ENCODE data around the gene PPA1.
"Not testable (repeated sequence)": the region's sequence is repeated elsewhere in the genome, so short reads cannot be mapped to it uniquely, and the experiment has no call there.

The PPA1 gene

DNA sequence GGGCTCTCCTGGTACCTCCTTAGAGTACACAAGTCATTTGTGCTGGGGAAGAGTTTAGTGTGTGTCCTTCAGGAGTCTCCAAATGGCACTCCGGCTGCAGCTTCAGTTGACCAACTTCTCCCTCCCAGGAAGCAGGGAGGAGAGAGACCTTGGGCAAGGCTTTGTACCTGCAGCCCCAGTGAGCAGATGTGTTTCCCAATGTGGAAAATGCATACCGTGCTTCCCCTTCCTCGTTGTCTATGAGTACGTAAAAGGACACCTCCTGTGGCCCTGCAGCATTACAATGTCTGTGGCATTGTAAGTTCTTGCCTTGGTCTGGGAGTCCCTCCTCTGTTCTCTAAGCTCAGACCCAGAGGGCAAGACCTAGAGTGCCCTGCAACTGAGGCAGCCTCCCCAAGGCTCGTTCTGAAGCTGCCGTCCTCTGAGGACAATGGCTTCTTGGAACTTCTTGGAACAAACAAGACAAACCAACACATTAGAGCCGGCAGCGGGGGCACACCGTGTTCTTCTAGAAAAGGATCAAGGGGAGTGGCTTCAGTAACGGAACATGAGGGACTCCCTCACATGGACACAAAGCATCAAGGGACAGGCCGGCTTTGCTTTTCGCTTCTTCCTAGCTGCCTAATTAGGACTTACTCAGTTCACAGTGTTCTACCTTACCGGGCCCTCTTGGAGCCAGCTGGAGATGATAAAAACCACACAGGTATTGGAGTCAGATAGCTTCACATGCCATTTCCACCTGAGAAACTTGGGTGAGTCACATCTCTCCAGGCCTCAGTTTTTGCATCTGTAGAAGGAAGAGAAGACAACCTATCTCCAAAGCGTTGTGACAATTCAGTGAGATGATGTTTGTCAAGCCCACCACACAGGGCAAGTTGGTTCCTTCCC lies 20.9 kb upstream of the PPA1 start:
- no peak for FAIRE-seq

DNA sequence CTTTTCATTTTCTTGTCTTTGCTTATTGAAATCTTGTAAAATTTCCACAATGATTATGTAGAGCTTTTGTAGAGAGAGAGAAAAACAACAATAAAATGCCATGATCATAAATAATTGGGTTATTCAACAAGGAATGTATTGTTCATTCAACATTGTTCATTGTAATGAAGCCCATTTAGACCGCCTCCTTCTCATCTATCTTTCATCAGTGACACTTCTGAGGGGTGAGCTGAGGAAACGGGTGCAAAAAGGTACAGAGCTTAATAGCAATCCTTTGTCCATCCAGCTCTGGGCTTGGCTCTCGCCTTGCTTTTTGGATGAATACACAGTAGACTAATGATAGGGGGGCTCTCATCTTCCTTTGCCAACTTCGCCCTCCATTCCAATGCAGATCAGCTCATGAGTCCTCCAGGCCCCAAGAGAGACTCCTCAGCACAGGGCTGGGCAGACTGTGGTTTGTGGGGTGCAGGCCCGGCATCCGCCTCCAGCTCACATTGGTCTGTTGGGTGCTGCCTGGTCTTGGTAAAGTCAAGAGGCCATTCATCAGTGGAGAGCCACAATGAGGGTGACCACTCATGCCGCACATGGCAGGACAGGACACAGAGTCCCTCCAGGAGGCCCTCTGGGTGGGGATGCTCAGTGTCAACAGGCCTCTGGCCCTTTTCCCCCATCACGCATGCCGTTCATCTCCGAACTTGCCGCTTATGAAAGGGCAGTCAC lies 17.9 kb upstream of the PPA1 start:
- FAIRE-seq = no peak

DNA sequence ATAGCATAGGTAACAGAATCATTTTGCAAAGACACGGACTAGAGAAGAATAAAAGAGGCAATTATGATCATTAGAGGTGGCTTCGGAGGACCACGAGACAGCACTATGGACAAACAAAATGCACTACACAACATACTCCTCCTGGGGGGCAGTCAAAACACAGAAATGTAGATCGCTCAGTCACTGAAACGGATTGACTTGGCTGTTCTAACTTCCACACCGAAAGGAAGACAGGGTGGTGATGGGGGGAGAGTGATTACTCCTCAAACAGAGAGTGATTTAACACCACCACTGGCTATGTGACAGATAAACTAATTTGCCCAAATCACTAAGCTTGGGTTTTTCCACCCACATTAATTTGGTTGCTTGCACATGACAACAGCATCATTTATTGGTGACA lies 14.1 kb upstream of the PPA1 start:
- no peak for FAIRE-seq

DNA sequence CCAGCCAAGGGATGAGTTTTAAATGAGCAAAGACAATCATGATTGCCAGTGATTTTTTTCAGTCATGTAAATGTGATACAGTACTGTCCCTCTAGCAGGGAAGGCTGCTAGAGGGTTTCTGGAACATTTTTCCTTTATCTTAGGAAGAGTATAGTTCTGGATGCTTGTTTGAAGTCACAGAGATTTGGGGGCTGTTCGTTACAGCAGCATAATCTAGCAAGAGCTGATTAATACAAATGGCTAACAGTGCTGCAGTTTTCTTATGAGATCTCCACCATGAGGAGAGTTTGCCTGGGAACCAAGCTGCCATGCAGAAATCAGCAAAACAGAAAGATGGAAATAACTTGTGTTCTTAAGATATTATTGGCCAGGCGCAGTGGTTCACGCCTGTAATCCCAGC lies 7.9 kb upstream of the PPA1 start:
- FAIRE-seq = no peak

DNA sequence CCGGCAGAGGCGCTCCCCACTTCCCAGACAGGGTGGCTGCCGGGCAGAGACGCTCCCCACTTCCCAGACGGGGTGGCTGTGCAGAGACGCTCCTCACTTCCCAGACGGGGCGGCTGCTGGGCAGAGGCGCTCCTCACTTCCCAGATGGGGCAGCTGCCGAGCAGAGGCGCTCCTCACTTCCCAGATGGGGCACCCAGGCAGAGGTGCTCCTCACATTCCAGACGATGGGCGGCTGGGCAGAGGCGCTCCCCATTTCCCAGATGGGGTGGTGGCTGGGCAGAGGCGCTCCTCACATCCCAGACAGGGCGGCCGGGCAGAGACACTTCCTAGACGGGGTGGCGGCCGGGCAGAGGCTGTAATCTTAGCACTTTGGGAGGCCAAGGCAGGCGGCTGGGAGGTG lies 6.8 kb upstream of the PPA1 start:
- FAIRE-seq = not testable (repeated sequence)

DNA sequence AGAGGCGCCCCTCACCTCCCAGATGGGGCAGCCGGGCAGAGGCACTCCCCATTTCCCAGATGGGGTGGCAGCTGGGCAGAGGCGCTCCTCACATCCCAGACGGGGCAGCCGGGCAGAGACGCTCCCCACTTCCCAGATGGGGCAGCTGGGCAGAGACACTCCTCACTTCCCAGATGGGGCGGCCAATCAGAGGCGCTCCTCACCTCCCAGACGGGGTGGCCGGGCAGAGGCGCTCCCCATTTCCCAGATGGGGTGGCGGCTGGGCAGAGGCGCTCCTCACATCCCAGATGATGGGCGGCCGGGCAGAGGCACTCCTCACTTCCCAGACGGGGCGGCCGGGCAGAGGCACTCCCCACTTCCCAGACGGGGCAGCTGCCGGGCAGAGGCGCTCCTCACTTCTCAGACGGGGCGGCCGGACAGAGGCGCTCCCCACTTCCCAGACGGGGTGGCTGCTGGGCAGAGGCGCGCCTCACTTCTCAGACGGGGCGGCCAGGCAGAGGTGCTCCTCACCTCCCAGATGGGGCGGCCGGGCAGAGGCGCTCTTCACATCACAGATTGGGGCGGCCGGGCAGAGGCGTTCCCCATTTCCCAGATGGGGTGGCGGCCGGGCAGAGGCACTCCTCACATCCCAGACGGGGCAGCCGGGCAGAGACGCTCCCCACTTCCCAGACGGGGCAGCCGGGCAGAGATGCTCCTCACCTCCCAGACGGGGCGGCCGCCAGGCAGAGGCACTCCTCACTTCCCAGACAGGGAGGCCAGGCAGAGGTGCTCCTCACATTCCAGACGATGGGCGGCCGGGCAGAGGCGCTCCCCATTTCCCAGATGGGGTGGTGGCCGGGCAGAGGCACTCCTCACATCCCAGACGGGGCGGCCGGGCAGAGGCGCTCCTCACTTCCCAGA lies 6.1 kb upstream of the PPA1 start:
- FAIRE-seq = not testable (repeated sequence)

DNA sequence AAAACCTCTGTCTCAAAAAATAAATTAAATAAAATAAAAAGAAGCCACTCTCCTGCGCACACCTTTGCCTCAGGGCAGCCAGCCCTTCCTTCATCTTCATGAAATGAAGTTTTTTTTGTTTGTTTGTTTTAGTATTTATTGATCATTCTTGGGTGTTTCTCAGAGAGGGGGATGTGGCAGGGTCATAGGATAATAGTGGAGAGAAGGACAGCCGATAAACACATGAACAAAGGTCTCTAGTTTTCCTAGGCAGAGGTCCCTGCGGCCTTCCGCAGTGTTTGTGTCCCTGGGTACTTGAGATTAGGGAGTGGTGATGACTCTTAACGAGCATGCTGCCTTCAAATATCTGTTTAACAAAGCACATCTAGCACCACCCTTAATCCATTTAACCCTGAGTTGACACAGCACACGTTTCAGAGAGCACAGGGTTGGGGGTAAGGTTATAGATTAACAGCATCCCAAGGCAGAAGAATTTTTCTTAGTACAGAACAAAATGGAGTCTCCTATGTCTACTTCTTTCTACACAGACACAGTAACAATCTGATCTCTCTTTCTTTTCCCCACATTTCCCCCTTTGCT lies 4.8 kb upstream of the PPA1 start:
- FAIRE-seq = not testable (repeated sequence)

DNA sequence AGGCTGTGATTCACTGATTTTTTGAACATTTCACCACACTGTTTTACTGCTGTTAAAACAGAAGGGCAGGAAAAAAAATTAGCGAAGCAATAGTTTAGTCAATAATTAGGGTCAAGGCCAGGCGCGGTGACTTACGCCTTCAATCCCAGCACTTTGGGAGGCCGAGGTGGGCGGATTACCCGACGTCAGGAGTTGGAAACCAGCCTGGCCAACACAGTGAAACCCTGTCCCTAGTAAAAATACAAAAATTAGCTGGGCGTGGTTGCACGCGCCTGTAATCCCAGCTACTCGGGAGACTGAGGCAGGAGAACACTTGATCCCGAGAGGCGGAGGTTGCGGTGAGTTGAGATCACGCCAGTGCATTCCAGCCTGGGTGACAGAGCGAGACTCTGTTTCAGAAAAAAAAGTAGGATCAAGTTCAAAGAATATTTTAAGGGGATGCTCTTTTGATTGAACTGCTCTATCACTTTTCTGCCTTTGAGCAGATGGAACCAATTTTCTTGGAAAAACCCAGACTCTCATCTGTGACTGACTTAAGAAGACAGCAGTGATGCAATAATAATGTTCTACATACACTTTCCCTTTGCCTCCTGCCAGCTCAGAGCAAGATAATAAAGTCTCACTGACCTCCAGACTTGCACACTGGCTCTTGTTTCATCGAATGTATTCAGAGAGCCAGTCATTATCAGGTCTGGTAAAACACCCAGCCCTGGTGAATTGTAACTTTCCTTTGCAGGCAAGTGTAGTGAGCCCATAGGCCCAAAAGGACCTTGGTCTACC lies 1.6 kb upstream of the PPA1 start:
- FAIRE-seq = no peak

DNA sequence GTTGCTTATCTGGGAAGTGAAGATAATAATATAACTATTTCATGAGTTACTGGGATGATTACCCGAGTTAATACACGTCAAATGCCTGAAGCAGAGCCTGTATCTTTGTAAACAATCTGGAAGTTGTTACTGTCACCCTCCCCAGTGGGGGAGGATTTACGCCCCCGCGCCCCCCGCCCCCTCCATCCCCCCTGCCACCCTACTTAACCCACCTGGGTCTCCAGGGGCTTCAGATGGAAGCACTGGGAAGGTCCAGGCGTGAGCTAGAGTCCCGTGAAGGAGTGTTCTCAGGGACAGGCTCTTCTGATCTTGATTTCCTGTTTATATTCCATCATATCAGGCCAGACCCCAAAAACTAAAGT lies 691 bp upstream of the PPA1 start:
- FAIRE-seq = no peak

DNA sequence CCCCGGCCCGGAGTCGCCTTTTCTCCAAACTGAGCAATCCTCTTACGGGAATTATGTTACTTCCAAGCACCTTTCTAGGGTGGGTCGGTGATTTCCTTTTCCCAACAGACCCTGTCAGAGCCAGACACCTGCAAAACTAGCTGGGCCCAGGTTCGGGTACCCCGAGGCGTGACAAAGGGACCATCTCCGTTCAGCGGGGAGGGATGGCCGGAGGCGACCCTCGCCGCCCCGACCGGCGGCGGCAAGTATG lies 445 bp downstream of the PPA1 start:
- no peak for FAIRE-seq

DNA sequence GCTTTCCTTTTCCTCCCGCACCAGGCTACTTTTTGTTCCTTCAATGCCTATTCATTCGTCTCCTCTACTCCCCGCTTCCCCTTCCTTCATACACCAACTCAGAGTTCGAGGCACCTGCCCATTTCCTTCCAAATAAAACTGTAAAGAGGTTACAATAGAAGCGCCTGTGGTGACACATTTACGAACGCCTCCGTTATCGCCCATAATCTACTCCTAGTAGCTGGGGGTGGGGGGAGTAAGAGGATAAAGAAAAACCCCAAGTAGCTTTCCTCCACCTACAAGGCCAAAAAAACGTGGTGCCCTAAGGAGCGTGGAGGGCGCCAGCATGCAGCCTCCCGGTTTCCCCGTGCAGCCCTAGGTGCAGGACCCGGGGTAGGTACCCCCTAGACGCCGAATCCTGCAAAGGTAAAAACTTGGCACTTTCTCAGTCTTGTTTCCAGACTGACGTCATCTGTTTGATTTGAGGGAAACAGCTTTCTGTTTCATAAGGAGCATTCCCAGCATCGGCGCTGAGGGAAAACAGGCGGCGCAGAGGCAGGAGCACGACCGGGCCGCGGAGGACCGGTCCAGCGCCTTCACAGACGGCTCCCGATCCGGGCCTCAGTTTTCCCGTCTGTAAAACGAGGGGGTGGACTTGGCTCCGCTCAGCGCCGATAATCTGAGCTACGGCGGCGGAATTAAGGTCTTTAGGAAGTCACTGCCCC lies 922 bp downstream of the PPA1 start:
- FAIRE-seq = no peak

DNA sequence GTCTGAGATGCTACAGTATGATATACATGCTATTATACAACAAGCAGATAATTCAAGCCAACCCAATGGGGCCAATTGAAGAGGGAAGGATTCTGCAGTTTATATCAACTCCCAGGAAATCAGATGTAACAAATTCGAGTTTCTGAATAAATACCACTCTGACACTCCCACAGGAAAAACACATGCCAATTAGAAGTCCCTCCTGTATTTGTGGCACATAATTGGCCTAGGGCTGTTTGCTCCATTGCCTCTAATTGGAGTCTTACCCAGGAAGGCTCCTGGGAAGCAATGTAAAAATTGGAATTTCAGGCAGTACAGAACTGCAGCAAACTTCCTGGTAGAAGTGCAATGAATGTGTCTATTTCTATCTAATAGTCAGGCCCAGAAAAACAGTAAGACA lies 4.7 kb downstream of the PPA1 start:
- no peak for FAIRE-seq

DNA sequence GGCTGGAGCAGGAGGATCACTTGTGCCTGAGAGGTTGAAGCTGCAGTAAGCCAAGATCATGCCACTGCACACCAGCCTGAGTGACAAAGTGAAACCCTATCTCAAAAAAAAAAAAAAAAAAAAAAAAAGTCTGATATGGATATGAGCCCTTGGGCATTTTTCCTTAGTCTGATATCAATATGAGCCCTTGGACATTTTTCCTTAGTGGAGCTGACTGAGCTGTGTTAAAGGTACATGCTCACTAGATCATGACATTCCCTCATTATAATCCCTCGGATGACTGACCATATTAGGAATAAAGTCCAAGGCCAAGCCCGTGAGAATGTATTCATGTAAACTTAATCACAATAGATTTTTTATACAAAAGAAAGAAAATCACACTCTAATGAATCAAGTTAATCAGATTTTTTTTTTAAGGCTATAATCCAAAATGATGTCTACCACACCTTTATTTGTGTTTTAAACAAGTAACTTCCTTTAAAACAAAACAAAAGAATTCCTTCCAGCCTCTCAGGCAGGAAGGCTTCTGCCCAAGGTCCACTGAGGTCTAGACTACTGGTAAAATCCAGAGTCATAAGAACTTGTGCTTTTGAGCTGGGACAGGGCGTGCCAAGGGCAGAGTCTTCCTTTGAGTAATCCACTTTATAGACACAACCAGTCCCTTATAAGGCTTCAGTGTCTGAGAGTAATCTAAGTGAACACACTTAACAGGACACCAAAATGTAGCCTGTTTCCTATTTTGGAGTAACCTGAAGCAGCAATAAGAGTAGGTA lies 5.5 kb downstream of the PPA1 start:
- FAIRE-seq = no peak

DNA sequence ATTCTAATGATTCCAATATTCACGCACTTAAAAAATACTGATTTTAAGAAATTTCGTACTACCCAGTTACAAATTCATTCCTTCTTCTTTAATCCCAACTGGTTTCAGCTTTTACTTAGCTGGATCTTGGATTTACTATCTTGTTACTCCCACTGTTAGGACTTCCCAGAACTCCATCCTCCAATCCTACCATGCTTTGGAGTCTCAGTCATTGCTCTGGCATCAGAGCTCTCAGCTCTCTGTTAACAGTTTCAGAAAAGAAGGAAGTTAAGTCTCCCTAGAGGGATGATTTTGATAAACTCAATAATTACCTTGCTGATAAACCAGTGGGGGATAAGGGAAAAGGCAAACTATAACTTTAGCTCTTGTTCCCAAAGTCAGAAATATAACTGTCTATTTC lies 9.5 kb downstream of the PPA1 start:
- FAIRE-seq = no peak

DNA sequence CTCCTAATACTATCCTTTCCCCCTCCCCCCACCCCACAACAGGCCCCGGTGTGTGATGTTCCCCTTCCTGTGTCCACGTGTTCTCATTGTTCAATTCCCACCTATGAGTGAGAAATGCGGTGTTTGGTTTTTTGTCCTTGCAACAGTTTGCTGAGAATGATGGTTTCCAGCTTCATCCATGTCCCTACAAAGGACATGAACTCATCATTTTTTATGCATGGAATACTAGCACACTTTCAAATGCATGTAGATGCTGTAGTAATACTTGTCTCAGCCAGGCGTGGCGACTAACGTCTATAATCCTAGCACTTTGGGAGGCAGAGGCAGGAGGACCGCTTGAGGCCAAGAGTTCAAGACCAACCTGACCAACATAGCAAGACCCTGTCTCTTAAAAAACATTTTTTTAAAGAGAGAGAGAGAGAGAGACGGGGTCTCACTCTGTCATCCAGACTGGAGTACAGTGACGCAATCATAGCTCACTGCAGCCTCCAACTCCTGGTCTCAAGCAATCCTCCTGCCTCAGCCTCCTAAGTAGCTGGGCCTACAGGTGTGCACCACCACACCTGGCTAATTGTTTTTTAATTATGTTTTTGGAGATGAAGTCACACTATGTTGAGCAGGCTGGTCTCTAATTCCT lies 10.3 kb downstream of the PPA1 start:
- not testable (repeated sequence) for FAIRE-seq

DNA sequence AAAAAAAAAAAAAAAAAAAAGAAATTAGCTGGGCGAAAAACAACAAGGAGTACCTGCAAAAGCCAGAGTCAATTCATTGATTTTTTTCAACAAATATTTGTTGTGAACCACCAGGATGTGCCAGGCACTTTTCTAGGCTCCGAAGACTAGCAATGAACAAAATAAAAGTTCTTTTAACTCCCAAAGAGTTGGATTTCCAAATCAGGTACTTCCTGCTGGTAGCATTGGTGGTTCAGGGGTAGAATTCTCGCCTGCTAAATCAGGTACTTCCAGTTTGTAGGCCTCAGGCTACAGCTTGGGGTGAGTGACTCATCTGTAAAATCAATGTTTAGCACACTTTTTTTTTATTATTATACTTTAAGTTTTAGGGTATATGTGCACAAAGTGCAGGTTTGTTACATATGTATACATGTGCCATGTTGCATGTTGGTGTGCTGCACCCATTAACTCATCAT lies 10.9 kb downstream of the PPA1 start:
- FAIRE-seq = no peak

DNA sequence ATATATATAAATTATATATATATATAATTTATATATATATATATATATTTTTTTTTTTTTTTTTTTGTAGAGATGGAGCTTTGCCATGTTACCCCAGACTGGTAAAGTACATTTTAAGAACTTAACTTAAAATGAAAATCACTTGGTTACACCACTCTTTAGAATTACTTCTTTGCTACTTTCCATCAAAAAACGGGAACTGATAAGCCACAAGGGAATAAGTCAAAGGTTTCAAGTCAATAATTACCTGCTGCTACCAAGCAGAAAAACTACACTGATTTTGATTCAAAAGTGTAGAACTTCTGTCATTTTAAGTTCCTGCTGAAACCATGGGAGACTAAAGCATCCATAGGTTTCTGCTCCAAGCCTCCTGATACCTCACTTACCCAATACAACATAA lies 12.2 kb downstream of the PPA1 start:
- FAIRE-seq = no peak

DNA sequence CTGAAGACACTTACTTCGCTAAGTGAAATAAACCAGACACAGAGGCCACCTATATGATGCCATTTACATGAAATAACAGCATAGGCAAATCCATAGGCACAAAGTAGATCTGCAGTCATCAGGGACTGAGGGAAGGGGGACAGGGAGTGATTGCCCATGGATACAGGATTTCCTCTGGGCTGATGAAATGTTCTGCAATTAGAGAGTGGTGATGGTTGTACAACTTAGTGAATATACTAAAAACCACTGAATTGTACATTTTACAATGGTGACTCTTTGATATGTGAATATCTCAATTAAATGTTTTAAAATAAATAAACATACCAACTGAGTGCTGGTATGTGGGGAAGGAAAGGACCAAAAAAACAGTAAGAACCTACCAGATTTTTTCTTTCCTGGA lies 20.4 kb downstream of the PPA1 start:
- FAIRE-seq = no peak

DNA sequence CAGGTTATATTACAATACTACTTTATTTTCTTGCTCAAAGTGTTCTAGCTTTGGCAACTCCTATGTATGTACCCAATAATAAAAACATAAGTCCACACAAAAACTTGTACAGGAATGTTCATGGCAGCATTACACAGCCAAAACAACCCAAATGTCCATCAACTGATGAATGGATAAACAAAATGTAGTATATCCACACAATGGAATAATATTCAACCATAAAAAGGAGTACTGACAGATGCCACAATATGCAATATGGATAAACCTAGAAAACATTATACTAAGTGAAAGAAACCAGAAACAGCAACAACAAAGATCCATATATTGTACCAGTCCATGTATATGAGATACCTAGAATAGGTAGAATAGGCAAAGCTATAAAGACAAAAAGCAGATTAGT lies 21.0 kb downstream of the PPA1 start:
- no peak for FAIRE-seq

DNA sequence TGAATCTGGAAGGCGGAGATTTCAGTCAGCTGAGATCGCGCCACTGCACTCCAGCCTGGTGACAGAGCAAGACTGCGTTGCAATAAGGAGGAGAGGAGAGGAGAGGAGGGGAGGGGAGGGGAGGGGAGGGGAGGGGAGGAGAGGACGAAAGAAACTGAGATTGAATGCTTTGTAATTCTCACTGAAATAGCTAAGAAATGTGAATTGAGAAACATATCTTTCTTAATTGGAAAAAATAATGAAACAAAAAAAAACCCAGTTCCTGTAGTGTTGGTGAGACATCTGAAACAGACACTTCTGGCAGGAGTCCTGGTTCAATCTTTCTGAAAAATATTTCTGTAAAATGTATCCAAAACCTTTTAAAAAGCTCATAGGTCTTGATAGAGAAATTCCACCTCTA lies 26.5 kb downstream of the PPA1 start:
- no peak for FAIRE-seq

DNA sequence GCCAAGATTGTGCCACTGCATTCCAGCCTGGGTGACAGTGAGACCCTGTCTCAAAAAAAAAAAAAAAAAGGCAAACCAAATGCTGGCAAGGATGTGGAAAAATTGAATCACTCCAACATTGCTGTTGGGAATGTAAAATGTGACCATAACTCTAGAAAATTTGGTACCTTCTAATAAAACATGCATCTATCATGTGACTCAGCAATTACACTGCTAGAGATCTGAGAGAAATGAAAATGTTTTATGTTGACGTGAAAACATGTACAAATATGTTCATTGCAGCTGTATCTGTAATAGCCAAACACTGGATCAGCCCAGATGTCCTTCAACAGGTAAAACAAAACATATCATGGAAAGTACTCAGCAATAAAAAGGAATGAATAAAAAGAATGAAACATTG lies 32.1 kb downstream of the PPA1 start:
- FAIRE-seq = no peak
